HepG2 (cell line): ENCODE measurements around the gene ACAP1. TPM values are rescaled to one million over a fixed set of nuclear protein-coding genes. Genes with fewer than 3 reads are reported as not detected.
A peak's percentile ranks its signal among the peaks of the same experiment; 100 is the strongest.

ENCODE experiments used
- EEA1 ChIP-seq: sonication (generic); formaldehyde crosslinking; IDR thresholded peaks from 2 replicates; pipeline ENCODE4 v1.5.1; 2020; ENCODE audit warnings: mild to moderate bottlenecking, missing genetic modification reagents, borderline replicate concordance
- FOXA3 ChIP-seq: IDR thresholded peaks from 2 replicates; pipeline ENCODE4 v1.6.1; 2016; ENCODE audit warnings: missing genetic modification reagents, missing compliant biosample characterization
- HCFC1 ChIP-seq: fragments of 150-350 bp; IDR thresholded peaks from 2 replicates; pipeline ENCODE4 v1.6.1; 2014; ENCODE audit warnings: low read depth, low read length
- KDM5B ChIP-seq: sonication (generic); formaldehyde crosslinking; IDR thresholded peaks from 2 replicates; pipeline ENCODE4 v1.4.0; 2020; ENCODE audit warnings: missing genetic modification reagents, mild to moderate bottlenecking, borderline replicate concordance
- KLF13 ChIP-seq: sonication (generic); formaldehyde crosslinking; IDR thresholded peaks from 2 replicates; pipeline ENCODE4 v1.4.0; 2020; ENCODE audit warnings: mild to moderate bottlenecking, missing genetic modification reagents
- MED1 ChIP-seq: sonication (generic); formaldehyde crosslinking; IDR thresholded peaks from 2 replicates; pipeline ENCODE4 v1.4.0; 2020; ENCODE audit warnings: missing genetic modification reagents
- POLR2A ChIP-seq, 2 experiments: IDR thresholded peaks; 2 replicates each; pipeline ENCODE4 v1.6.1; 2011; ENCODE audit warnings: low read depth in 2 of 2, low read length in 2 of 2, mild to moderate bottlenecking in 1 of 2, moderate library complexity in 1 of 2; ENCODE audit not compliant: insufficient read depth in 1 of 2
- SP5 ChIP-seq: IDR thresholded peaks from 2 replicates; pipeline ENCODE4 v1.6.1; 2016; ENCODE audit warnings: low read depth, borderline replicate concordance
- TCF12 ChIP-seq, 2 experiments: fragments of 450-650 bp in 1 of 2; sonication (generic) in 1 of 2; formaldehyde crosslinking in 1 of 2; IDR thresholded peaks; 2 replicates each; pipeline versions ENCODE4 v1.6.1 to v1.8.0; 2017 to 2022; ENCODE audit warnings: antibody characterized with exemption in 1 of 2, mild to moderate bottlenecking in 1 of 2, missing genetic modification reagents in 1 of 2, moderate library complexity in 1 of 2
- TOPORS ChIP-seq: sonication (generic); formaldehyde crosslinking; IDR thresholded peaks from 2 replicates; pipeline ENCODE4 v1.8.0; 2023; ENCODE audit warnings: mild to moderate bottlenecking, missing genetic modification reagents
- ZBTB7B ChIP-seq: sonication (generic); formaldehyde crosslinking; IDR thresholded peaks from 2 replicates; pipeline ENCODE4 v1.4.0; 2020; ENCODE audit warnings: missing genetic modification reagents
- ZNF235 ChIP-seq: sonication (generic); formaldehyde crosslinking; IDR thresholded peaks from 2 replicates; pipeline ENCODE4 v1.8.1; 2023; ENCODE audit warnings: mild to moderate bottlenecking, missing genetic modification reagents, borderline replicate concordance
- ZNF709 ChIP-seq: sonication (generic); formaldehyde crosslinking; IDR thresholded peaks from 2 replicates; pipeline ENCODE4 v1.5.0; 2020; ENCODE audit warnings: mild to moderate bottlenecking, missing genetic modification reagents
- ZNF839 ChIP-seq: sonication (generic); formaldehyde crosslinking; IDR thresholded peaks from 2 replicates; pipeline ENCODE4 v1.4.0; 2020; ENCODE audit warnings: missing genetic modification reagents, mild to moderate bottlenecking, borderline replicate concordance
- ZNF879 ChIP-seq: sonication (generic); formaldehyde crosslinking; IDR thresholded peaks from 2 replicates; pipeline ENCODE4 v1.8.1; 2023; ENCODE audit warnings: missing genetic modification reagents
- polyA plus RNA-seq, 8 experiments: library from polyadenylated mRNA; depleted of rRNA in 3 of 8; stranded (reverse) in 7 of 8; unstranded in 1 of 8; fragments of >200 nt; fragmentation: Illumina TruSeq in 4 of 8; extraction: Trizol in 4 of 8; gene quantifications; 2 replicates each; pipeline versions ENCODE4 v1.2.1 to v1.2.3, GENCODE V29; 2011 to 2016; ENCODE audit warnings: low read depth in 4 of 8, missing spikeins in 1 of 8, mixed read lengths in 1 of 8; ENCODE audit not compliant: insufficient read depth in 1 of 8
- total RNA-seq, 5 experiments: library from RNA; depleted of rRNA; stranded (reverse); fragments of >200 nt; fragmentation: Illumina TruSeq; extraction: Trizol; gene quantifications; 2 replicates each; pipeline ENCODE4 v1.2.3, GENCODE V29; 2016; ENCODE audit warnings: low read depth in 1 of 5
- TF ChIP-seq, protein P1 (sequence below): sonication (generic); formaldehyde crosslinking; IDR thresholded peaks from 2 replicates; pipeline ENCODE4 v1.9.0; 2021; ENCODE audit warnings: missing genetic modification reagents, borderline replicate concordance
- TF ChIP-seq, protein P2 (sequence below): IDR thresholded peaks from 2 replicates; pipeline ENCODE4 v1.6.1; 2012; ENCODE audit warnings: low read depth, low read length, improper control_type of control experiment
- TF ChIP-seq, protein P3 (sequence below): sonication (generic); formaldehyde crosslinking; IDR thresholded peaks from 2 replicates; pipeline ENCODE4 v1.5.1; 2020; ENCODE audit warnings: mild to moderate bottlenecking, missing genetic modification reagents, moderate library complexity
- TF ChIP-seq, protein P4 (sequence below): sonication (generic); formaldehyde crosslinking; IDR thresholded peaks from 2 replicates; pipeline ENCODE4 v1.4.0; 2020; ENCODE audit warnings: missing genetic modification reagents

ACAP1 gene
- total and polyA plus RNA-seq, 2 of the 13 experiments (the other 11 are each of a cell fraction or from before 2014, with no cell fraction given), result 1.3 to 2.5 TPM

DNA sequence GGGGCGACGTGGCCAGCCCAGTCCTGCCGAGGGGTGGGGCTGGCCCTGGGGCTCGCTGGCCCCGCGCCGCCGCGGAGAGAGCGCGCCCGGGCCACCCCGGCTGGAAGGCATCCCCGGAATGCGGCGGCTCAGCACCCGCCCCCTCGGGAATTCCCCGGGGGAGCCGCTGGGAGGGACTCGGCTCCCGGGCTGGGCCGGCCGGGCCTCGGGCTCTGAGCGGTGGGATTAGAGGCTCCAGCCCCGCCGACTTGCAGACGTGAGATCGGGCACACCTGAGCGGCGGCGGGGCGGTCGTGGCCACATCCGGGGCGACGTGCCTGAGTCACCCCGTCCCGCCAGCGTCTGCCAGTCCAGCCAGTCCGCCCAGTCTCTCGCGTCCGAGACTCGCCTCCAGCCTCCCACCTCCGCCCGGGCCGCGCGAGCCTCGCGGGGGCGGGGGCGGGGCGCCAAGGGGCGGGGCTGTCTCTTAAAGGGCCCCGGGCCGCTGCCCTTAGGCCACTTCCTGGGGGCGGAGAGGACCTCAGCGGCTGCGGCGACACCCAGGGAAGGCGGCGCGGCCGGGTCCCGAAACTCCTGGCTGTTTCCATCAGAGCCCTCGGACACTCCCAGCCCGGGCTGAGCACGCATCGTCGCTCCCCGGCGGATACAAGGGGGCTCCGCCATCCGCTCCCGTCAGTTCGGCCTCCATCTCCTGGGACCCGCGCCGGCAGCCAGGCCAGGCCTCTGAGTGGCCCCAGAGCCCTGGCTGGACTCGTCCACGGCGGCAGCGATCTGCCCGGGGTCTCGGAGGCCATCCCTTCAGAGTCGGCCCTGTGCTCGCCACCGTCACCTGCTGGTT lies 15.6 kb downstream of the ACAP1 start, which contains the start of gene KCTD11 (continued):
- TF ChIP-seq, protein P1, sequence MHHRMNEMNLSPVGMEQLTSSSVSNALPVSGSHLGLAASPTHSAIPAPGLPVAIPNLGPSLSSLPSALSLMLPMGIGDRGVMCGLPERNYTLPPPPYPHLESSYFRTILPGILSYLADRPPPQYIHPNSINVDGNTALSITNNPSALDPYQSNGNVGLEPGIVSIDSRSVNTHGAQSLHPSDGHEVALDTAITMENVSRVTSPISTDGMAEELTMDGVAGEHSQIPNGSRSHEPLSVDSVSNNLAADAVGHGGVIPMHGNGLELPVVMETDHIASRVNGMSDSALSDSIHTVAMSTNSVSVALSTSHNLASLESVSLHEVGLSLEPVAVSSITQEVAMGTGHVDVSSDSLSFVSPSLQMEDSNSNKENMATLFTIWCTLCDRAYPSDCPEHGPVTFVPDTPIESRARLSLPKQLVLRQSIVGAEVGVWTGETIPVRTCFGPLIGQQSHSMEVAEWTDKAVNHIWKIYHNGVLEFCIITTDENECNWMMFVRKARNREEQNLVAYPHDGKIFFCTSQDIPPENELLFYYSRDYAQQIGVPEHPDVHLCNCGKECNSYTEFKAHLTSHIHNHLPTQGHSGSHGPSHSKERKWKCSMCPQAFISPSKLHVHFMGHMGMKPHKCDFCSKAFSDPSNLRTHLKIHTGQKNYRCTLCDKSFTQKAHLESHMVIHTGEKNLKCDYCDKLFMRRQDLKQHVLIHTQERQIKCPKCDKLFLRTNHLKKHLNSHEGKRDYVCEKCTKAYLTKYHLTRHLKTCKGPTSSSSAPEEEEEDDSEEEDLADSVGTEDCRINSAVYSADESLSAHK (CRISPR knock-in tag), result no peak
- TF ChIP-seq TCF12 (IDR thresholded peaks at IDR 0.05) (no peak), TCF12 (CRISPR knock-in tag; IDR thresholded peaks at IDR 0.05) (peak; percentile 92), KLF13 (CRISPR knock-in tag) (0 out of 2 replicates have a peak, but pooled peaks have one; percentile 24), KDM5B (CRISPR knock-in tag) (peak; percentile 37; the same call in 1 of the 2 replicates), HCFC1 (peak; percentile 27; the same call in 1 of the 2 replicates), ZBTB7B (peak; percentile 36; the same call in 1 of the 2 replicates), MED1 (CRISPR knock-in tag) (peak; percentile 51), POLR2A (IDR thresholded peaks at IDR 0.05; ENCODE audit: insufficient read depth in 1 of 2, low read depth in 2 of 2, low read length in 2 of 2) (peak in 1 of 2 experiments; percentile 84; a peak in 3 of 4 replicates), ZNF839 (no peak), ZNF235 (CRISPR knock-in tag) (peak; percentile 81; the same call in 1 of the 2 replicates), SP5 (CRISPR knock-in tag) (peak; percentile 83; the same call in 1 of the 2 replicates), FOXA3 (no peak; the same call in none of the 2 replicates), EEA1 (CRISPR knock-in tag) (0 out of 2 replicates have a peak, but pooled peaks have one; percentile 20), TOPORS (CRISPR knock-in tag) (peak; percentile 82; the same call in 1 of the 2 replicates), ZNF879 (CRISPR knock-in tag) (peak; percentile 45), ZNF709 (peak; percentile 41; the same call in 1 of the 2 replicates)
- TF ChIP-seq, protein P2, sequence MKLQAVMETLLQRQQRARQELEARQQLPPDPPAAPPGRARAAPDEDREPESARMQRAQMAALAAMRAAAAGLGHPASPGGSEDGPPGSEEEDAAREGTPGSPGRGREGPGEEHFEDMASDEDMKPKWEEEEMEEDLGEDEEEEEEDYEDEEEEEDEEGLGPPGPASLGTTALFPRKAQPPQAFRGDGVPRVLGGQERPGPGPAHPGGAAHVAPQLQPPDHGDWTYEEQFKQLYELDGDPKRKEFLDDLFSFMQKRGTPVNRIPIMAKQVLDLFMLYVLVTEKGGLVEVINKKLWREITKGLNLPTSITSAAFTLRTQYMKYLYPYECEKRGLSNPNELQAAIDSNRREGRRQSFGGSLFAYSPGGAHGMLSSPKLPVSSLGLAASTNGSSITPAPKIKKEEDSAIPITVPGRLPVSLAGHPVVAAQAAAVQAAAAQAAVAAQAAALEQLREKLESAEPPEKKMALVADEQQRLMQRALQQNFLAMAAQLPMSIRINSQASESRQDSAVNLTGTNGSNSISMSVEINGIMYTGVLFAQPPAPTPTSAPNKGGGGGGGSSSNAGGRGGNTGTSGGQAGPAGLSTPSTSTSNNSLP, result no peak
- TF ChIP-seq, protein P3, sequence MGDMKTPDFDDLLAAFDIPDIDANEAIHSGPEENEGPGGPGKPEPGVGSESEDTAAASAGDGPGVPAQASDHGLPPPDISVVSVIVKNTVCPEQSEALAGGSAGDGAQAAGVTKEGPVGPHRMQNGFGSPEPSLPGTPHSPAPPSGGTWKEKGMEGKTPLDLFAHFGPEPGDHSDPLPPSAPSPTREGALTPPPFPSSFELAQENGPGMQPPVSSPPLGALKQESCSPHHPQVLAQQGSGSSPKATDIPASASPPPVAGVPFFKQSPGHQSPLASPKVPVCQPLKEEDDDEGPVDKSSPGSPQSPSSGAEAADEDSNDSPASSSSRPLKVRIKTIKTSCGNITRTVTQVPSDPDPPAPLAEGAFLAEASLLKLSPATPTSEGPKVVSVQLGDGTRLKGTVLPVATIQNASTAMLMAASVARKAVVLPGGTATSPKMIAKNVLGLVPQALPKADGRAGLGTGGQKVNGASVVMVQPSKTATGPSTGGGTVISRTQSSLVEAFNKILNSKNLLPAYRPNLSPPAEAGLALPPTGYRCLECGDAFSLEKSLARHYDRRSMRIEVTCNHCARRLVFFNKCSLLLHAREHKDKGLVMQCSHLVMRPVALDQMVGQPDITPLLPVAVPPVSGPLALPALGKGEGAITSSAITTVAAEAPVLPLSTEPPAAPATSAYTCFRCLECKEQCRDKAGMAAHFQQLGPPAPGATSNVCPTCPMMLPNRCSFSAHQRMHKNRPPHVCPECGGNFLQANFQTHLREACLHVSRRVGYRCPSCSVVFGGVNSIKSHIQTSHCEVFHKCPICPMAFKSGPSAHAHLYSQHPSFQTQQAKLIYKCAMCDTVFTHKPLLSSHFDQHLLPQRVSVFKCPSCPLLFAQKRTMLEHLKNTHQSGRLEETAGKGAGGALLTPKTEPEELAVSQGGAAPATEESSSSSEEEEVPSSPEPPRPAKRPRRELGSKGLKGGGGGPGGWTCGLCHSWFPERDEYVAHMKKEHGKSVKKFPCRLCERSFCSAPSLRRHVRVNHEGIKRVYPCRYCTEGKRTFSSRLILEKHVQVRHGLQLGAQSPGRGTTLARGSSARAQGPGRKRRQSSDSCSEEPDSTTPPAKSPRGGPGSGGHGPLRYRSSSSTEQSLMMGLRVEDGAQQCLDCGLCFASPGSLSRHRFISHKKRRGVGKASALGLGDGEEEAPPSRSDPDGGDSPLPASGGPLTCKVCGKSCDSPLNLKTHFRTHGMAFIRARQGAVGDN (CRISPR knock-in tag), result peak; percentile 62
- TF ChIP-seq, protein P4, sequence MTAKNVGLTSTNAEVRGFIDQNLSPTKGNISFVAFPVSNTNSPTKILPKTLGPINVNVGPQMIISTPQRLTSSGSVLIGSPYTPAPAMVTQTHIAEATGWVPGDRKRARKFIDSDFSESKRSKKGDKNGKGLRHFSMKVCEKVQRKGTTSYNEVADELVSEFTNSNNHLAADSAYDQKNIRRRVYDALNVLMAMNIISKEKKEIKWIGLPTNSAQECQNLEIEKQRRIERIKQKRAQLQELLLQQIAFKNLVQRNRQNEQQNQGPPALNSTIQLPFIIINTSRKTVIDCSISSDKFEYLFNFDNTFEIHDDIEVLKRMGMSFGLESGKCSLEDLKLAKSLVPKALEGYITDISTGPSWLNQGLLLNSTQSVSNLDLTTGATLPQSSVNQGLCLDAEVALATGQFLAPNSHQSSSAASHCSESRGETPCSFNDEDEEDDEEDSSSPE (CRISPR knock-in tag), result peak; percentile 17; the same call in 1 of the 2 replicates
